ENCODE results near the gene SYT13.

The SYT13 gene

DNA sequence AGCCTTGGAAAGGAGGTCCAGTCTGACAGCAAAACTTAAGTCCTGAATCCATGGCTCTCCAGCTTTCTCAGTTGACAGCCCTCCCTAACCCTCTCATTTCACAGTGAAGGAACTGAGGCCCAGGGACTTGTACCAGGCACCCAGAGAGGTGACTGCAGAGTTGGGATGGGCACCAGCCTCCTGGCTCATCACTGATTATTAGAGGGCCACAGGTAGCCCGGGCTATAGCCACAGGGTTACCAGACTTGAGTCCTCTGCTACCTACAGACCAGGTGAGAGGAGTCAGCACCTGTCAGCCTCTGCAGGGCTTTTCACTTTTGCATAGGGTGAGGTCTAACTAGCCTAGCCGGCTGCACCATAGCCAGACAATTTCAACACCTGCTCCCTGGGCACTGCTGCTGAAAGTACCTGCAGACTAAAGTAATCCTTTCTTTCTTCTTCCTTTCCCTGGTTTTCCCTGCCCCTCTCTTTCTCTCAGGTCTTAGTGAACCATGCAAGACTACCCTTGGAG is 37.6 kb downstream of the SYT13 start:
- DNase-seq (ENCODE audit: low spot score): no peak

DNA sequence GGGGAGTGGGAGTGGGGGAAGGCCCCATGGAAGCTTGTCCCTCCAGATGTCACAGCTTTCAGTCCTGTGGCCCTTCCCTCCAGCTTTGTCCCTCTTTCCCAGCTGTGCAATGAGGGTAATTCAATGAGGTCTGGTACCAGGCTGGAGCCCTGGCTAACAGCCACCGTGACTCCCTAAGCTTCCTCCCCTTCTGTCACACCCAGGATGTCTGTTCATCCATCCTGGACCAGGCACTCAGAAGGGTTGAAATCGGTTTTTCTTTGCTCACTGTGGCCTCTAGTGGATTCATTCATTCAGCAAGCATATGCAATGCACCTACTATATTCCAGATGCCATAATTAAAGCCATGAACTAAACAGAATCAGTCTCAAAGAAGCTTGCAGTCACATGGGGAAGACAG is 38.7 kb downstream of the SYT13 start:
- DNase-seq (ENCODE audit: low spot score): no peak

DNA sequence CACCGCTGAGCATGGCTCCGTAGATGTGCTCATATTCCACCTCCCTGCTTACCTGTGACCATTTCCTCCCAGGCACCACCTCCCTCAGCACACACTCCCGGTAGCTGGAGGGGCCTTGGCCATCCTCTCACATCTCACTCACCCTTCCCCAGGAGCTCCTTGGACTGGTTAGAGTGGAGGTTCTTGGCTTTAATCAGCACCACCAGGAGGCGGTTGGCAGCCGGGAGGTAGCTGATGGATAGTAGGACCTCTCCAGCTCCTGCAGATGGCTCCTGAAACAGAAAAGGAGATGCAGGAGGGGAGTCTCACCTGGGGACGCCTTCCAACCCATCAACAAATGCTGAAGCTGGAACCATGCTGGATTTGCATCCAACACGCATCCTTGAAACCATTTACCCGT is 39.9 kb downstream of the SYT13 start:
- no peak for DNase-seq (ENCODE audit: low spot score)

DNA sequence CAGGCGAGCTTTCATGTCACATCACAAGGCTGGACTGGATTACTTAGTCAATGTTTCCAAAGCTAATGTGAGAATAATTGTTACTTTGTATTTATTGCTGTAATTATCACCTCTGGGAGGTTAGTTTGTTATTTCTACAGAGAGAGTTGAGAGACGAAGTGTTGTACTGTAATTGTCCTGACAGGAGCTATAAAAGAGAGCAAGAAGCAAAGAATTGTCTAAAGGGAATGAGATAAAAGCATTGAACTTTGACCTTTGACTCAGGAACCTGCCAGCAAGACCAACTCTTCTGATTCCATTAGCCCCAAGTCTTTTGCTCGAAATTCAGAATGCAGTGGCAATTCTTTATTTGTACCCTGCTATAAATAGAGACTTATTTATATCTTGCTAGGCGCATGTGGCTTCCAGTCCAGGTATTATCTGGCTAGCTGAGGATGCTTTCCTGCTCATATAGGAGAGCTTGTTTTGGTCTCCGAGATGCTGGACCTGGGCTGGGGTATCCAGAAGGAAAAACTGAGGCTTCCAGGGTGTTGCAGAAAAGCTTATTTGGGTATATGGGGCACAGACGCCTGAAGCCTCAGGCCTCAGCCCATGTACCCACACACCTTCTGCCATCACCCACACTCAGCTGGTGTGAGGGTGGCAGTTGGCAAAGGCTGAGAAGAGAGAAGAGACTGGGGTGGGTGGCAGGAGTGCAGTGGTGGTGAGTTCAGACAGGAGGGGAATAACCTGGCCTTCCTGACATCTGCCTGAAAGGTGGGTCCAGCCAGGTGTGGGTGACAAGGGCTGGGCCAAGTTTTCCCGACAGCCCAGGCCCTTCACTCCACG is 40.7 kb downstream of the SYT13 start:
- DNase-seq (ENCODE audit: low spot score): no peak

DNA sequence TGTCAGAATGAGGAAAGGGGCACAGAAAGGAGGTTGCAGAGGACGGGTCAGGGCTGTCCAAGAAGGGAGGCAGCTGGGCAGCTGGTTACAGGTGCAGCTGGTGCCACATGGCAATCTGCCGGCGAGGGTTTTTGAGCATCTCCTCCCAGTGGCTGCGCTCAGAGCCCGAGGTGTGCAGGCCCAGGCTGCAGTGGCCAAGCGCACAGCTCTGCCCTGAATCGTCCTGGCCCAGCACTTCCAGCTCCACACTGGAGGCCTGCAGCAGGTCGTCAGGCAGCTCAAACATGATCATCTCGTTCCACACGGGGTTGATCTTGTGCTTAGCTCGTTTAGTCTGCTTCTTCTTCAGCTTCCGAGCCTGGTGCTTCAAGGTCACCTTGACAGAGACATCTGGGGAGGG is 42.2 kb downstream of the SYT13 start:
- no peak for DNase-seq (ENCODE audit: low spot score)

DNA sequence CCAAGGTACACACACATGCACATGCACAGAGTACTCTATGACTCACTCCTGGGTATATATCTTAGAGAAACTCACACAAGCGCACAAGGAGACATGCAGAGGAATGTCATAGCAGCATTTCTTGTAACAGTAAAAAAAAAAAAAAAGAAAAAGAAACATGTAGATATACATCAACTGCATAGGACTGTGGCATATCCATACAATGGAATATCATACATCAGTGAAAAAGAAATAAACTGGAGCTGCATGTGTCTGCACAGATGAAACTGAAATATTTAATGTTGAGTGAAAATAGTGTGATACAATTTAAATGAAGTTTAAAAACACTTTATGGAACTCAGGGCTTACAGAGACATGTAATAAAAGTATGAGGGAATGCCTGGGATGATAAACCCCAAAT is 46.4 kb downstream of the SYT13 start:
- DNase-seq (ENCODE audit: low spot score): no peak

DNA sequence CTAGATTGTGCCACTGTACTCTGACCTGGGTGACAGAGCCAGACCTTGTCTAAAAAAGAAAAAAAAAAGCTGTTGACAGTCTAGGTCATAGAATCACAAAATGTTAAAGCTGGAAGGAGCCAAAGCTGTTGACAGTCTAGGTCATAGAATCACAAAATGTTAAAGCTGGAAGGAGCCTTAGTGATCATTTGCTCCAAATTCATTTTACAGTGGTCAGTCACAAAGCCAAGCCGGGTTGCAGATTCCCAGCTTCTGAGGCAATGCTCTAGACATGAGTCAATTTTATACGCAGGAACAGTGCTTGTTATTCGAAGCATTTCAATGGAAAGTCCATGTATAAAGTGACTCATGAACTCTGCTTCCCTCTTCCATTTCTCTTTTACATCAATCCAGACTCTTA is 47.4 kb downstream of the SYT13 start:
- DNase-seq (ENCODE audit: low spot score): no peak

DNA sequence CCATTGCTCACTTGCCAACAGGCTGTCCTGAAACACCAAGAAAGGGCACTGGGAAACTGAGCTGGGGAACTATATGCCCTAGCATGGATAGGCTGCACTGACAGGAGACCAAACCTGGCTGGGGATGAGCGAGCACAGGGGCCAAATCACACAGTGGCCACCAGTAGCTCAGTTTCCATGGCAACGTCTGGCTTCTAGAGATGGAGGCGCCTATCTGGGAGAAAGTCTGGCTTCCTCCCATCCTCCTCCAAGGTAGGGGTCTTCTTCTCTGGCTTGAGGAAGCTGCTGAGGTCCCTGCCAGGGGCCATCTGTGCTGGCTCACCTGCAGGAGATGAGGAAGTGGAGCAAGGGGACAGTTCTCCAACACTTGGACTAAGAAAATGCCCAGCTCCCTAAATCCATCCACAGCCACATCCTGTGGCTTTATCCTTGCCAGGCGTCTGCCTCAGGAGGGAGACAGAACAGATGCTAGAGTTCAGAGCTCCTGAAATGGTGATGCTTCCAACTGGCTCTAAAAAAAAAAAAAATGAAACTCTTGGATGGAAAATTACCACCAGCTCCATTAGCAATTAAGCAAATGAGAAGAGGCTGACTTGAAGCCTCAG is 48.3 kb downstream of the SYT13 start:
- DNase-seq (ENCODE audit: low spot score): no peak

DNA sequence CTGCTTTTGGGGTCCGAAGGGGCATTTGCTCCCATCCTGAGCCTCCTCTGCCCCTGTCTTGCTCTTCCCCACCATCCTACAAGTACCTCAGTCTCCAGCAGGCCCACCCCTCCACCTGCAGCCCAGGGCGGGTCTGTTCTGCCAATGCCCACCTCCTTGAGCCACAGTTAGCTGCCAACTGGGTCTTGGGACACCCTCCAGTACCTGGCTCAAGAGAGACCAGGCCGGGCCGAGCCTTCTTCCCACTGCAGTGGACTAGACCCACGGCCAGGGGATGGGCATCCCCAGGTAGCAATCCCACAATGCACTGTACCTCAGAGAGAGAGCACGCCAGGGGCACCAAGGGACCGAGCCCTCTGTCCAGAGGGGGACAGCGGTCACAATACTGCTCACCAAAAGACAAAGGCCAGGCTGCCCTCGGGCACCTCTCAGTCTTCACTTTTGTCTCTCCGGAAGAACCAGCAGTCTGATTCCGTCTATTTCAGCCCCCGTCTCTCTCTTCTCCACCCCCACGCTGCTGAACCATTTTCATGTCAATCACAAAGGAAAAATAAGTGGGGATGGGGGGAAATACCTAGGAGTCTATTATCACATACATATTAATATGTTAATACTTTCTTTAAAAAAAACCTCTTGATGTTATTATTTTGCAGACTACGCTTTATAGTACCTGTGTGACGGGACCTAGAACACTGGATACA is 51.7 kb downstream of the SYT13 start:
- no peak for DNase-seq (ENCODE audit: low spot score)

DNA sequence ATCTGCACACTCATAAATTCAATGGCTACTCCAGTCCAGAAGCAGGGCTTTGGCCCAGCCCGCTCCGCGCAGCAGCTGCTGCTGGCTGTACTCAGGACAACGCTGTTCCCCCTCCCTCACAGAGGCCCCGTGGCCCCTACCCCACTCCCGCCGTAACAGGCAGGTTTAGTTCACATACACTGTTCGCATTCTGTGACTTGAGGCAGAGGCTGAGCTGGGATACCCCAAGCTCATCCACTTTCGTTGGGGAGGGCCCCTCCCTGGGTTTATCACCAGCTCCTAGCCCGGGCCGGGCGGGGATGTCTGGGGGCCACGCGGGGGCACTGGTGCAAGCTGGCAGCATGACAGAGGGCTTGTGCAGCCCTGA is 52.4 kb downstream of the SYT13 start:
- no peak for DNase-seq (ENCODE audit: low spot score)

DNA sequence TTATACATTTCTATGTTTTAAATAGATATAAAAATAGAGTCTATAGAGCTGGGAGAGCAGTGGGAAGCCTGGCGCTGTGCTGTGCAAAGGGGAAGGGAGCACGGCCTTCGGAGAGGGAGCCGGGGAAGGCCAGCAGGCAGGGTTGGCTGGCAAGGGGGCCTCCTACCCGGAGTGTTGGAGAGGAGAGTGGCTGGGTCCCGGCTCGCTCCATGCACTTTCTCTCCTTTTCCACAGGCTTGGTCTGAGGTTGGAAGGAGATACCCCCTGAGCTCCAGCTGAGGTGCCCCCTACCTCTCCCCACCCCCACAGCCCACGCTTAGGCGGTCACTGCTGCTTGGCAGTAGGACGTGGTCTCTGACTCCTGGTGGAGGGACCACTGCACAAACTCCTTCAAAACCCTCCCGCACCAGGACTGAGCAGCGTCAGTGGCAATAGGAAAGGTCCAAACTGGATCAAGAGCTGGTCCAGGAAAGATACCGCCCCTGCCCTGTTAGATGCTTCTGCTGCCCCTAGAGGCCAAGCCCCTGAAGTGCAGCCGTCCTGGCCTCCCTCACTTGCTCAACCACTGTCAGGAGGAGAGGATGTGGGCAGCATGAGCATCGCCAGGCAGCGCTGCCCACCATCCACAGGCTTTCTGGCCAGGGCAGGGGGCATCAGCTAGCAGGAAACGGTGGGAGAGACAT is 52.9 kb downstream of the SYT13 start:
- peak; percentile 45 for DNase-seq (ENCODE audit: low spot score)

DNA sequence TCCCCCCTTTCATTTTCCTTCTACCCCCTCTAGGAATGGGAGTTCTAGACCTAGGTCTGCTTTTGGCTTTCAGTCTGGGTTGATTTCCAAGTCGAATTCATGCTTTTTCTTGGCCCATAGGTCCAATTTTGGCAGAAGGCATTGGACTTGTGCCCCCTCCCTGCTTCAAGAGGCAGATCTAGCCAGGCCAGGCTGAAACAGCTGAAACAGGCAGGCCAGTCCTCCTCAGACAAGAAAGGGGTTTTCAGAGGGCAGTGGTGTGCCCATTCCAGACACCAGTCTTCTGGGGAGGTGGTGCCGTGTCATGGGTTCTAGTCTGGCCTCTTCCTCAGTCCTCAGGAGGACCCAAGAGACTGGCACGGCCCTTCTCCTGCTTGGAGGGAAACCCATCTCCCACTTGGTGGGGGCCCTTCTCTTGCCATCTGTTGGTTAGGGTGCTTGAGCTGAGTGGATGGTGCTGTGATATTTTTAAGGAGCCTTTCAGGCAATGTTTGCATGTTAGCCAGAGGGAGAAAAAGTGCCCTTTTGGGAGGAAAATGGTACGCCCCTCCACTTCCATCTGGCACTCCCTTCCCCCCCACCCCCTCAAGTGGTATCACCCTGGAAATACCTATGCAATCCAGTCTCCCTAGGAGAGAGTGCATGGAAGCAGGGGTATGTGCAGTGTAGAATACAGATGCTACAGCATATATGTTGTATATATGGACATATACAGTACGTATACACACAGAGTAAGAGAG is 53.6 kb downstream of the SYT13 start:
- no peak for DNase-seq (ENCODE audit: low spot score)

DNA sequence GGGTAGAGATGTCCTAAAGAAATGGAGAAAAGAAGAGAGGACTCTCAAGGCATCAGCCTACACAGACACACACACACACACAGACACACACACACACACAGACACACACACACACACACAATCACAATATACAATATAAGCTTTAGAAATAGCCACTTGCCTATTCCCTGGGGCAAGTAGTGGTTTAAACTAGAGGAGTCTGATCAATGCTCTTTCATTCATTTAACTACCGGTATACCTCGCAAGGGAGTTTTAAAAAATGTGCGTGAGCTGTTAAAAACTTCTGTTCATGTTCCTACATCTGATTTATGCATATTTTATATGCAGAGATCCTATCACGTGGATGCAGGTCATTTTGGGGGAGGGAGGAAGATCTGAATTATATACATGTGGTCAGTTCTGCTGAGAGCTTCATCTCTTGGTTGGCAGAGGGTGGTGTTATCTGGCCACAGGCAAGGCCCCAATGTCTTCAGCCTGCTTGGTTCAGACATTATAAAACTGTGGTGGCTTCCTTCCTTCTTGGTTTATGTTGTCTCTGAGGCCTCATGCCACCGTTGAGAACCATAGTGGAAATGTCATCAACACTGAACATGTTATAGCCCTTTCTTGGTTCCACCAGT is 56.6 kb downstream of the SYT13 start:
- no peak for DNase-seq (ENCODE audit: low spot score)

DNA sequence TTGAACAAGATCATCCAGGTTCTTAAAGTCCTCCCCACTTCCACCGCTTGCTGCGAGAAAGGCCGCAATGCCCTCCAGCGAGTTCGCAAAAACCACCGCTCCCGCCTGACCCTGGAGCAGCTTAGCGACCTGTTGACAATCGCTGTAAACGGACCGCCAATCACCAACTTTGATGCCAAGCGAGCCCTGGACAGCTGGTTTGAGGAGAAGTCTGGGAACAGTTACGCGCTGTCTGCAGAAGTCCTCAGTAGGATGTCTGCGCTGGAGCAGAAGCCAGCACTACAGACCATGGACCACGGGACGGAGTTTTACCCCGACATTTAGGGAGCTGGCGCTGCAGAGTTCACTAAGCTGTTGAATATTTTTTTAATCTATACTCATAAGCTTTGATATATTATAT is 58.3 kb downstream of the SYT13 start:
- DNase-seq (ENCODE audit: low spot score): no peak

DNA sequence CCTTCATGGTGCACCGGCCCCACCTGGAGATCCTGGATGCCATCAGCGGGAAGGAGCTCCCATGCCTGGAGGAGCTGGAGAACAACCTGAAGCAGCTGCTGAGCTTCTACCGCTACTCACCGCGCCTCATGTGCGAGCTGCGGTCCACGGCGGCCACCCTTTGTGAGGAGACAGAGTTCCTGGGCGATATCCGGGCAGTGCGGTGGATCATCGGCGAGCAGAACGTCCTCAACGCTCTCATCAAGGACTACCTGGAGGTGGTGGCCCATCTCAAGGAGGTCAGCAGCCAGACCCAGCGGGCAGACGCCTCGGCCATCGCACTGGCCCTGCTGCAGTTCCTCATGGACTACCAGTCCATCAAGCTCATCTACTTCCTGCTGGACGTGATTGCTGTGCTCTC is 59.2 kb downstream of the SYT13 start:
- DNase-seq (ENCODE audit: low spot score): no peak

DNA sequence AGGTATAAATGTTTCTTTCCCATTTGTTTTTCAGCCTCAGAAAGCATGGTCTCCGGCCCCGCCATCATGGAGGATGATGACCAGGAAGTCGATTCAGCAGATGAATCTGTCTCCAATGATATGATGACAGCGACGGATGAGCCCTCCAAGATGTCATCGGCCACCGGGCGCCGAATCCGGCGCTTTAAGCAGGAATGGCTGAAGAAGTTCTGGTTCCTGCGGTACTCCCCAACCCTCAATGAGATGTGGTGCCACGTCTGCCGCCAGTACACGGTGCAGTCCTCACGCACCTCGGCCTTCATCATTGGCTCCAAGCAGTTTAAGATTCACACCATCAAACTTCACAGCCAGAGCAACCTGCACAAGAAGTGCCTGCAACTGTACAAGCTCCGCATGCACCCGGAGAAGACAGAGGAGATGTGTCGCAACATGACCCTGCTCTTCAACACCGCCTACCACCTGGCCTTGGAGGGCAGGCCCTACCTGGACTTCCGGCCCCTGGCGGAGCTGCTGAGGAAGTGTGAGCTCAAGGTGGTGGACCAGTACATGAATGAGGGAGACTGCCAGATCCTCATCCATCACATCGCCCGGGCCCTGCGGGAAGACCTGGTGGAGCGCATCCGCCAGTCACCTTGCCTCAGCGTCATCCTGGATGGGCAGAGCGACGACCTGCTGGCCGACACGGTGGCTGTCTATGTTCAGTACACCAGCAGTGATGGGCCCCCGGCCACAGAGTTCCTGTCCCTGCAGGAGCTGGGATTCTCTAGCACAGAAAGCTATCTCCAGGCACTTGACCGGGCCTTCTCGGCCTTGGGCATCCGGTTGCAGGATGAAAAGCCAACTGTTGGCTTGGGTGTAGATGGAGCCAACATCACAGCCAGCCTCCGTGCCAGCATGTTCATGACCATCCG is 59.9 kb downstream of the SYT13 start:
- DNase-seq (ENCODE audit: low spot score): no peak

DNA sequence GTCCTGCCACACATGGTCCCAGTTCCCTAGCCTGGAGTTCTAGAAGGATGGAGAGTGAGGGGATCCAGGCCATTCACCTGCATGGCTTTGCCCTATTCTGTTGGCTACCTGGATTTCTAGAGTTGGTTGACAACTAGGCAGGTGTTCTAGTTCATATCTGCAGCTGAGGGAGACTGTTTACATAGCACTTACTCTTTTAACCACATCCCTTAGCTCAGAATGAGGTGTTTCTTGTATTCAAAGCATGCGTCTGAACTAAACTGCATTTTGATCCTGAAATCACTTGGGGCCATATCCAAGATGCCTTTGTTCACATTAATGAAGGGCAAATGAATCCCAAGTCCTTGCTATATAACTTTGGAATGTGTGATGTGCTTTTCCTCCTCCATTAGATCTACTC is 60.9 kb downstream of the SYT13 start:
- no peak for DNase-seq (ENCODE audit: low spot score)

DNA sequence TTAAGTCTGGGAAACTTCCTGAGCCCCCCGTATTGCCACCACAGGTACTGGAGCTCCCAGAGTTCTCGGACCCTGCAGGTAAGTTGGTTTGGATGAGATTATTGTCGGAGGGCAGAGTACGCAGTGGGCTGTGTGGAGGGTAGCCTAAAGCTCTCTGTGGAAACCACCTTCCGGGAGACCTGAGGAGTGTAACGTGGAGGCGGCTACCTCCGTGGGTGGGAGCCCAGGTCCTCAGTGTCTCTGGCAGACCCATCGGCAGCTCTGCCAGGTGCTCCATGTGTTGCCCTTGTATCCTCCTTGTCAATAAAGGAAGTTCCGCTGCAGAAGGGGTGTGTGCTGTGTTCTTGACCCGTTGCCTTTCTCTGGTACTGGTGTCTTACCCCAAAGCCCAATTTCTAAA is 61.4 kb downstream of the SYT13 start:
- no peak for DNase-seq (ENCODE audit: low spot score)

DNA sequence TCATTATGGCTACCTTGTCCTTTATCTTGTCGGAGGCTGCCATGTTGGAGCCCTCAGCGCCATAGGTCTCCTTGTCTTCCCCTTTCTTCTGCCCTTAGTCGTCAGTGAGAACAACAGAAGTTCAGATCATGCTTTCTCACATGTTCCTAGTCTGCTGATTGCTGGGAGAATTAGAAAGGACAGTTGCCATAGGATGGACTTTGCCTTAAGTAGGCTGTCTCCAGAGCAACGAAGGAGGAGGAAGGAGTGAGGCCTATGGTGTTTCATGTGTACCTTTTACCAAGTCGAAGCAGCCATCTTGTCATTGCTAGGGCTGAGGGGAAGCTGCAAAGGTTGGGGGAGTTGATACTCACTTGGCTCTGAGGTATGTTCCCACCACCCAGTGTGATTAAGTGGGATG is 62.6 kb downstream of the SYT13 start:
- no peak for DNase-seq (ENCODE audit: low spot score)

DNA sequence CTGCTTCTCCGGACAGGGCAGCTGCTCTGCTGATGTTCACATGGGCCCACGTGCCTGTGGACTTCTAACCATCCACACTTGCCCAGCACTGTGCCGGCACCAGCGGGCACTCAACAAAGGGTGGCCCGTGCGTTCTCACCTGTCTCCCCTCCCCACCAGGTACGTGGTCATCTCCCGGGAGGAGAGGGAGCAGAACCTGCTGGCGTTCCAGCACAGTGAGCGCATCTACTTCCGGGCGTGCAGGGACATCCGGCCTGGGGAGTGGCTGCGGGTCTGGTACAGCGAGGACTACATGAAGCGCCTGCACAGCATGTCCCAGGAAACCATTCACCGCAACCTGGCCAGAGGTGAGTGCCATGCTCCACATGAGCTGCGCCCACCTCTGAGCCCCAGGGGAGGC is 66.7 kb downstream of the SYT13 start:
- DNase-seq (ENCODE audit: low spot score): no peak
